GM12891 (cell line): ENCODE measurements around the gene STAT5A.

Experiments
- POLR2A ChIP-seq: IDR thresholded peaks from 2 replicates; pipeline ENCODE4 v1.6.1; 2011; ENCODE audit warnings: low read depth, low read length, control low read depth
- POLR2AphosphoS5 ChIP-seq: IDR thresholded peaks from 2 replicates; pipeline ENCODE4 v1.6.1; 2011; ENCODE audit warnings: low read depth, low read length, control low read depth

- TF ChIP-seq POLR2AphosphoS5 = no peak
- no peak for TF ChIP-seq POLR2A
These were observed 58.2 kb downstream of the STAT5A start for GRCh38 chr17:42346481-42346880.
